Measurements from ENCODE around the gene STEAP1B. TPM values are rescaled to one million over a fixed set of nuclear protein-coding genes. Genes with fewer than 3 reads are reported as not detected.

The STEAP1B gene
- total and polyA plus RNA-seq, 2 experiments from 2014 or later, result 0.16 TPM; not detected in 1

DNA sequence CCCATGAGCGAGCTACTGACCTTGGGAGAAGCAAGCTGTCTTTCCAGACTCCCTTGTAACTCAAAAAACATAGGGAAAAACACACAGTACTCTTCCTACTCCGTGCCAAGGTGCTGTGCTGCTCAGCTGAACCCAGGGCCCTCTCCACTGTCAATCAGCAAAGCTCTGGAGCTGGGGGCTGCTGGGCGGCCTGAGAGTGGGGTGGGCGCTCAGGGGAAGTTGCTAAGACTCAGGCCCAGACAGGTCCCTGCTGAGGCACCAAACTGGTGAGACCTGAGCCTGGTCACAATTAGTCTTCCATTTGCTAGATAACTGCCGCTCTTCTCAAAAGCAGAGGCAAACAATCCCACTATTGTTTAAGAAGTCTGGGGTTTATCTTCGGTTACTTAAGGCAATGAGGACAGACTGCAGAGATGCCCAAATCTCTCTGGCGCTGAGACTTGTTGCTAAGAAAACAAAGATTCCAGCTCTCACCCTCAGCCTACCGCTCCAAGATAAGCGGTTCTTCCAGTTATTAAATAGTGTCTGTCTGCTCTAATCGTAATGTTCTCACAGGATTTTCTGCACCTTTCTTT lies 22.0 kb downstream of the STEAP1B start:
- Histone ChIP-seq H3K79me2 (no peaks in the 10 kb centered on the region), H3K9me2 (replicated peaks; ENCODE audit: insufficient read depth) (no peaks in the 10 kb centered on the region), H3K4me3 (no peak overlapping the region), H3K4me2 (no peak overlapping the region), H2AFZ (no peak overlapping the region), H4K20me1 (ENCODE audit: insufficient read depth, poor library complexity, severe bottlenecking) (no peaks in the 10 kb centered on the region), H3K36me3 (replicated peaks; ENCODE audit: insufficient read depth, low read depth) (no peaks in the 10 kb centered on the region), H3K4me1 (ENCODE audit: insufficient read depth) (no peaks in the 10 kb centered on the region), H3K9me3 (ENCODE audit: low read depth) (no peaks in the 10 kb centered on the region), H3K27ac (no peak overlapping the region), H3K27me3 (no peaks in the 10 kb centered on the region)
- DNase-seq (ENCODE audit: low spot score), result no peak
- TF ChIP-seq EZH2 (IDR thresholded peaks at IDR 0.05; ENCODE audit: borderline replicate concordance), result no peak
- TF ChIP-seq EZH2phosphoT487 (IDR thresholded peaks at IDR 0.05; ENCODE audit: low read depth, severe bottlenecking, unreplicated experiment), result no peak
- TF ChIP-seq, protein P1, sequence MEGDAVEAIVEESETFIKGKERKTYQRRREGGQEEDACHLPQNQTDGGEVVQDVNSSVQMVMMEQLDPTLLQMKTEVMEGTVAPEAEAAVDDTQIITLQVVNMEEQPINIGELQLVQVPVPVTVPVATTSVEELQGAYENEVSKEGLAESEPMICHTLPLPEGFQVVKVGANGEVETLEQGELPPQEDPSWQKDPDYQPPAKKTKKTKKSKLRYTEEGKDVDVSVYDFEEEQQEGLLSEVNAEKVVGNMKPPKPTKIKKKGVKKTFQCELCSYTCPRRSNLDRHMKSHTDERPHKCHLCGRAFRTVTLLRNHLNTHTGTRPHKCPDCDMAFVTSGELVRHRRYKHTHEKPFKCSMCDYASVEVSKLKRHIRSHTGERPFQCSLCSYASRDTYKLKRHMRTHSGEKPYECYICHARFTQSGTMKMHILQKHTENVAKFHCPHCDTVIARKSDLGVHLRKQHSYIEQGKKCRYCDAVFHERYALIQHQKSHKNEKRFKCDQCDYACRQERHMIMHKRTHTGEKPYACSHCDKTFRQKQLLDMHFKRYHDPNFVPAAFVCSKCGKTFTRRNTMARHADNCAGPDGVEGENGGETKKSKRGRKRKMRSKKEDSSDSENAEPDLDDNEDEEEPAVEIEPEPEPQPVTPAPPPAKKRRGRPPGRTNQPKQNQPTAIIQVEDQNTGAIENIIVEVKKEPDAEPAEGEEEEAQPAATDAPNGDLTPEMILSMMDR (IDR thresholded peaks at IDR 0.05; ENCODE audit: poor library complexity), result no peak
- 23% methylated on average over 10 of the region's 10 CpGs for WGBS (ENCODE audit: low lambda C conversion rate, missing lambda C conversion rate)

DNA sequence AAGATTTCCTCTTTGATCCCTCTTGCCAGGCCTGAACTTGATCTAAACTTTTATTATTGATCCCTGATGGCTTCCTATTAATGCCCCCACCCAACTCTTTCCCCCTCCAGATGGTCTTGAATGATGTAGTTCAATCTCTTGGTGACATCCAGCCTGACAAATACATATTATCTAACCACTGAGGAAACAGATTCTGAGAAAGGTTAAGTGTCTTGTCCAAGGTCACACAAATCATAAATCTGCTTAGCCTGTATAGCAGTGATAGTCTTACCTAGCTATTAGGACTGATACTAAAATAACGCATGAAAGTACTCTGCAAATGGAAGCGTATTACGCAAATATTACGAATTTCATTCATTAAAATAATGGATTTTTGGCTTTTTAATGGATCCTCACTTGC lies 22.7 kb downstream of the STEAP1B start:
- H3K9me2 ChIP-seq (replicated peaks; ENCODE audit: insufficient read depth), result no peaks in the 10 kb centered on the region
- no peak overlapping the region for H3K4me3 ChIP-seq
- H3K4me2 ChIP-seq, result no peak overlapping the region
- no peaks in the 10 kb centered on the region for H3K4me1 ChIP-seq (ENCODE audit: insufficient read depth)
- no peaks in the 10 kb centered on the region for H3K36me3 ChIP-seq (replicated peaks; ENCODE audit: insufficient read depth, low read depth)
- TF ChIP-seq, protein P1 (IDR thresholded peaks at IDR 0.05; ENCODE audit: poor library complexity), result no peak
- TF ChIP-seq EZH2 (IDR thresholded peaks at IDR 0.05; ENCODE audit: borderline replicate concordance) (no peak), EZH2phosphoT487 (IDR thresholded peaks at IDR 0.05; ENCODE audit: low read depth, severe bottlenecking, unreplicated experiment) (no peak)
- H3K27me3 ChIP-seq, result no peaks in the 10 kb centered on the region
- H2AFZ ChIP-seq, result no peak overlapping the region
- no peaks in the 10 kb centered on the region for H4K20me1 ChIP-seq (ENCODE audit: insufficient read depth, poor library complexity, severe bottlenecking)
- no peaks in the 10 kb centered on the region for H3K9me3 ChIP-seq (ENCODE audit: low read depth)
- WGBS (ENCODE audit: low lambda C conversion rate, missing lambda C conversion rate), result 93% methylated on average over 4 of the region's 4 CpGs
- no peak for DNase-seq (ENCODE audit: low spot score)
- no peak overlapping the region for H3K27ac ChIP-seq
- H3K79me2 ChIP-seq, result no peaks in the 10 kb centered on the region

DNA sequence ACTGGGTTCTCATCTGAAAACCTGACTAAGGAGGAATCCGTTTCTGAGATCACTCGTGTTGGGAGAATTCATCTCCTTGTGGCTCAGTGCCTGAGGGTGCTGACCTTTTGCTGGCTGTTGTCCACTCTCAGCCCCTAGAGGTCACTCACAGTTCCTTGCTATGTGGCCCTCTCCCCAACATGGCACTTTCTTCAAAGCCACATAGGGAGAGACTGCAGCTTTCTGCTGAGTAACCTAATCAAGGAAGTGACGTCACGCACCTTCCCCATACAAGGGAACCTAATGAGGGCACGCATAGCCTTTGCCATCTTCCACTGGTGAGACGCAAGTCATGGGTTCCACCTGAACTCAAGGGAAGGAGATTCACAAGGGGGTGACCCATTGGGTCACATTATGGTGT lies 23.2 kb downstream of the STEAP1B start:
- TF ChIP-seq EZH2 (IDR thresholded peaks at IDR 0.05; ENCODE audit: borderline replicate concordance) (no peak), EZH2phosphoT487 (IDR thresholded peaks at IDR 0.05; ENCODE audit: low read depth, severe bottlenecking, unreplicated experiment) (no peak)
- TF ChIP-seq, protein P1 (IDR thresholded peaks at IDR 0.05; ENCODE audit: poor library complexity), result no peak
- Histone ChIP-seq H3K4me1 (ENCODE audit: insufficient read depth) (no peaks in the 10 kb centered on the region), H3K9me3 (ENCODE audit: low read depth) (no peaks in the 10 kb centered on the region), H3K27ac (no peak overlapping the region), H3K36me3 (replicated peaks; ENCODE audit: insufficient read depth, low read depth) (no peaks in the 10 kb centered on the region), H3K4me2 (no peak overlapping the region), H3K79me2 (no peaks in the 10 kb centered on the region), H2AFZ (no peak overlapping the region), H3K27me3 (no peaks in the 10 kb centered on the region), H3K4me3 (no peak overlapping the region), H3K9me2 (replicated peaks; ENCODE audit: insufficient read depth) (no peaks in the 10 kb centered on the region), H4K20me1 (ENCODE audit: insufficient read depth, poor library complexity, severe bottlenecking) (no peaks in the 10 kb centered on the region)
- no peak for DNase-seq (ENCODE audit: low spot score)
- WGBS (ENCODE audit: low lambda C conversion rate, missing lambda C conversion rate), result 96% methylated on average over 6 of the region's 6 CpGs

Data from hepatocyte (in vitro differentiated cells).